Neural cell (in vitro differentiated cells): Measurements from ENCODE around the gene DIDO1. TPM values are rescaled to one million over a fixed set of nuclear protein-coding genes. Genes with fewer than 3 reads are reported as not detected.

ENCODE experiments used
- H2AFZ ChIP-seq: fragments of 200-600, 300-800 bp; sonication (generic), shearing (Covaris generic); 2 replicates; pipeline ENCODE4 v1.6.0; 2014; ENCODE audit warnings: low read depth, mild to moderate bottlenecking, antibody characterized with exemption, low read length, moderate library complexity
- H3F3A ChIP-seq: fragments of 200-600 bp; shearing (Covaris generic); 2 replicates; pipeline ENCODE4 v1.6.1; 2016; ENCODE audit warnings: mild to moderate bottlenecking, moderate library complexity, mixed read lengths, antibody characterized with exemption, low read length; ENCODE audit not compliant: insufficient read depth, poor library complexity, severe bottlenecking
- H3K27ac ChIP-seq: fragments of 200-600, 300-800 bp; sonication (generic), shearing (Covaris generic); 2 replicates; pipeline ENCODE4 v1.5.1; 2014; ENCODE audit warnings: mild to moderate bottlenecking, low read length, moderate library complexity
- H3K27me3 ChIP-seq: fragments of 300-800, 200-600 bp; sonication (generic), shearing (Covaris generic); 2 replicates; pipeline ENCODE4 v1.6.0; 2014; ENCODE audit warnings: mild to moderate bottlenecking, low read depth, low read length, moderate library complexity; ENCODE audit not compliant: insufficient read depth
- H3K36me3 ChIP-seq: fragments of 300-800, 200-600 bp; sonication (generic), shearing (Covaris generic); 2 replicates; pipeline ENCODE4 v1.5.1; 2014; ENCODE audit warnings: mild to moderate bottlenecking, antibody characterized with exemption, low read length, moderate library complexity; ENCODE audit not compliant: insufficient read depth
- H3K4me2 ChIP-seq: fragments of 300-800, 200-600 bp; sonication (generic), shearing (Covaris generic); 2 replicates; pipeline ENCODE4 v1.6.0; 2014; ENCODE audit warnings: mild to moderate bottlenecking, low read length
- H3K4me3 ChIP-seq: fragments of 300-800, 200-600 bp; sonication (generic), shearing (Covaris generic); 2 replicates; pipeline ENCODE4 v1.5.1; 2014; ENCODE audit warnings: mild to moderate bottlenecking, low read length, moderate library complexity
- H3K79me2 ChIP-seq: fragments of 200-600 bp; shearing (Covaris generic); replicated peaks from 2 replicates; pipeline ENCODE4 v1.6.0; 2014; ENCODE audit warnings: mild to moderate bottlenecking, low read length, moderate library complexity; ENCODE audit not compliant: insufficient read depth
- H3K9ac ChIP-seq: fragments of 300-800, 200-600 bp; sonication (generic), shearing (Covaris generic); 2 replicates; pipeline ENCODE4 v1.6.1; 2016; ENCODE audit warnings: mild to moderate bottlenecking, low read length, mixed read lengths
- H3K9me2 ChIP-seq: fragments of 200-600 bp; shearing (Covaris generic); 2 replicates; pipeline ENCODE4 v1.6.1; 2016; ENCODE audit warnings: mild to moderate bottlenecking, low read length, mixed read lengths; ENCODE audit not compliant: insufficient read depth
- H3K9me3 ChIP-seq: fragments of 200-600, 300-800 bp; sonication (generic), shearing (Covaris generic); 2 replicates; pipeline ENCODE4 v1.6.1; 2016; ENCODE audit warnings: mild to moderate bottlenecking, mixed run types, low read length, moderate library complexity, mixed read lengths
- H4K20me1 ChIP-seq: fragments of 200-600 bp; shearing (Covaris generic); 2 replicates; pipeline ENCODE4 v1.6.1; 2016; ENCODE audit warnings: mild to moderate bottlenecking, mixed run types; ENCODE audit not compliant: insufficient read depth
- CTCF ChIP-seq: fragments of 450-650 bp; IDR thresholded peaks from 2 replicates; pipeline ENCODE4 v1.5.1; 2014; ENCODE audit warnings: antibody characterized with exemption, mild to moderate bottlenecking, moderate library complexity; ENCODE audit not compliant: poor library complexity, severe bottlenecking
- EP300 ChIP-seq: fragments of 450-650 bp; conservative IDR thresholded peaks from 2 replicates; pipeline ENCODE4 v1.6.1; 2014; ENCODE audit warnings: antibody characterized with exemption, mild to moderate bottlenecking, moderate library complexity; ENCODE audit not compliant: poor library complexity, severe bottlenecking
- EZH2 ChIP-seq: fragments of 200-600, 300-800 bp; shearing (Covaris generic), sonication (generic); IDR thresholded peaks from 2 replicates; pipeline ENCODE4 v1.6.1; 2014; ENCODE audit warnings: antibody characterized with exemption, low read length, borderline replicate concordance, mild to moderate bottlenecking; ENCODE audit not compliant: insufficient read depth, poor library complexity, severe bottlenecking
- MXI1 ChIP-seq: fragments of 450-650 bp; conservative IDR thresholded peaks from 2 replicates; pipeline ENCODE4 v1.6.1; 2014; ENCODE audit warnings: antibody characterized with exemption, mild to moderate bottlenecking; ENCODE audit not compliant: poor library complexity, severe bottlenecking
- POLR2AphosphoS5 ChIP-seq: IDR thresholded peaks from 2 replicates; pipeline ENCODE4 v1.6.1; 2012
- RAD21 ChIP-seq: fragments of 450-650 bp; conservative IDR thresholded peaks from 2 replicates; pipeline ENCODE4 v1.6.1; 2014; ENCODE audit warnings: antibody characterized with exemption, mild to moderate bottlenecking, moderate library complexity
- REST ChIP-seq: IDR thresholded peaks from 2 replicates; pipeline ENCODE4 v1.6.1; 2012; ENCODE audit warnings: borderline replicate concordance
- SMC3 ChIP-seq: fragments of 450-650 bp; conservative IDR thresholded peaks from 2 replicates; pipeline ENCODE4 v1.6.1; 2014; ENCODE audit warnings: antibody characterized with exemption, mild to moderate bottlenecking, moderate library complexity; ENCODE audit not compliant: poor library complexity
- TAF1 ChIP-seq: IDR thresholded peaks from 2 replicates; pipeline ENCODE4 v1.6.1; 2012; ENCODE audit warnings: low read depth
- polyA plus RNA-seq: library from polyadenylated mRNA; depleted of rRNA; stranded (reverse); fragments of >200 nt; gene quantifications from 2 replicates; pipeline ENCODE4 v1.2.3, GENCODE V29; 2014

The DIDO1 gene
- polyA plus RNA-seq, 1 donor from 2014 or later: 42.8 TPM

- Histone ChIP-seq H3K36me3 (no peaks in the 10 kb centered on the region), H3K4me2 (no peak overlapping the region), H3K9ac (no peak overlapping the region), H3K9me3 (no peaks in the 10 kb centered on the region), H3K79me2 (no peaks in the 10 kb centered on the region), H3K9me2 (no peaks in the 10 kb centered on the region), H3F3A (no peaks in the 10 kb centered on the region), H3K27ac (no peak overlapping the region), H3K4me3 (no peak overlapping the region), H3K27me3 (peaks cover 10% of the 10 kb centered on the region), H4K20me1 (no peaks in the 10 kb centered on the region), H2AFZ (no peak overlapping the region)
- no peak for TF ChIP-seq TAF1
- TF ChIP-seq REST: no peak
- TF ChIP-seq MXI1: no peak
- no peak for TF ChIP-seq POLR2AphosphoS5
- no peak for TF ChIP-seq SMC3
- no peak for TF ChIP-seq EP300
- TF ChIP-seq RAD21: no peak
- TF ChIP-seq CTCF: no peak
- no peak for TF ChIP-seq EZH2
Measured at GRCh38 chr20:62864207-62864606, 62.1 kb downstream of the DIDO1 start.

GRCh38 chr20:62861726-62862336, 64.5 kb downstream of the DIDO1 start, which contains the start of gene TCFL5:
Gene TCFL5 (minus strand): TSS chr20:62861822. CDS start chr20:62861670, 152 bp downstream.
- no peaks in the 10 kb centered on the region for H4K20me1 ChIP-seq
- H3K9ac ChIP-seq: peak within 1 kb of the TSS; percentile 36
- H3F3A ChIP-seq: no peaks in the 10 kb centered on the region
- peaks cover 10% of the 10 kb centered on the region for H3K27me3 ChIP-seq
- no peaks in the 10 kb centered on the region for H3K36me3 ChIP-seq
- H2AFZ ChIP-seq: no peak within 1 kb of the TSS
- H3K9me2 ChIP-seq: no peaks in the 10 kb centered on the region
- H3K4me2 ChIP-seq: no peak within 1 kb of the TSS
- H3K27ac ChIP-seq: no peak within 1 kb of the TSS
- H3K4me3 ChIP-seq: peak within 1 kb of the TSS; percentile 62
- H3K79me2 ChIP-seq: no peaks in the 10 kb centered on the region
- no peaks in the 10 kb centered on the region for H3K9me3 ChIP-seq
- TF ChIP-seq POLR2AphosphoS5 (peak; percentile 33), EZH2 (no peak)
